GM12878 (cell line): Measurements from ENCODE around the gene ITGA3. TPM values are rescaled to one million over a fixed set of nuclear protein-coding genes. Genes with fewer than 3 reads are reported as not detected.

Source experiments
- ATAC-seq: fragments of 200-7000 bp; cut with Tn5 transposase; 3 replicates; pipeline ENCODE4 v1.9.1; 2020; ENCODE audit warnings: mild to moderate bottlenecking, moderate library complexity
- BruUV-seq: library from RNA; stranded (reverse); fragments of 400-500 nt; replicated peaks from 2 replicates; lab custom pipeline; 2021; lab: Mats Ljungman, UMichigan
- CTCF ChIA-PET: fragments of 300-600 bp; sonication (Branson Sonifier 250); formaldehyde crosslinking; extraction: SDS; loops from one replicate; lab custom pipeline; 2021; ENCODE audit warnings: inconsistent platforms; lab: Yijun Ruan, JAX
- POLR2A ChIA-PET: fragments of 350-600 bp; formaldehyde crosslinking; extraction: SDS; loops from one replicate; lab custom pipeline; 2021; ENCODE audit warnings: inconsistent platforms; lab: Charles Lee
- RAD21 ChIA-PET: fragments of 300-600 bp; sonication (Branson Sonifier 250); formaldehyde crosslinking; loops from one replicate; lab custom pipeline; 2023; ENCODE audit warnings: antibody characterized with exemption; ENCODE audit not compliant: unreplicated experiment; lab: Charles Lee
- SMC1A ChIA-PET: fragments of 300-600 bp; sonication (Branson Sonifier 250); formaldehyde crosslinking; loops from one replicate; lab custom pipeline; 2023; ENCODE audit not compliant: unreplicated experiment, uncharacterized antibody; lab: Charles Lee
- DNase-seq: peaks from one replicate; pipeline ENCODE4 v3.0.0-alpha.2; 2011; ENCODE audit warnings: low read depth, low spot score
- FAIRE-seq: peaks from 3 replicates; lab custom pipeline; 2011; peaks lifted over from hg19 to GRCh38; lab: Jason Lieb, UNC
- H2AFZ ChIP-seq: 2 replicates; pipeline ENCODE4 v1.6.0; 2011; ENCODE audit warnings: low read depth, low read length, control low read depth; ENCODE audit not compliant: control insufficient read depth
- H3K27ac ChIP-seq: 2 replicates; pipeline ENCODE4 v1.5.1; 2011; ENCODE audit warnings: control low read depth; ENCODE audit not compliant: control insufficient read depth, insufficient read depth
- H3K27me3 ChIP-seq, 2 experiments: replicated peaks in 1 of 2; 2 replicates each; pipeline versions ENCODE4 v1.6.0 to v1.6.1; 2011; ENCODE audit warnings: low read length in 1 of 2; ENCODE audit not compliant: control insufficient read depth in 2 of 2, insufficient read depth in 2 of 2
- H3K36me3 ChIP-seq, 2 experiments: 2 replicates each; pipeline ENCODE4 v1.5.1; 2011; ENCODE audit warnings: low read length in 1 of 2; ENCODE audit not compliant: control insufficient read depth in 2 of 2, insufficient read depth in 2 of 2
- H3K4me1 ChIP-seq: 2 replicates; pipeline ENCODE4 v1.6.1; 2011; ENCODE audit warnings: mild to moderate bottlenecking, low read length, moderate library complexity, mixed read lengths; ENCODE audit not compliant: control insufficient read depth, insufficient read depth
- H3K4me2 ChIP-seq: 2 replicates; pipeline ENCODE4 v1.6.0; 2011; ENCODE audit warnings: control low read depth; ENCODE audit not compliant: control insufficient read depth, insufficient read depth
- H3K4me3 ChIP-seq: fragments of 200-600 bp; sonication (generic); 2 replicates; pipeline ENCODE4 v1.5.1; 2016
- H3K79me2 ChIP-seq: 2 replicates; pipeline ENCODE4 v1.6.0; 2011; ENCODE audit warnings: low read length; ENCODE audit not compliant: control insufficient read depth, insufficient read depth
- H3K9ac ChIP-seq: 2 replicates; pipeline ENCODE4 v1.8.0; 2011; ENCODE audit warnings: low read length, control low read depth, mixed read lengths; ENCODE audit not compliant: control insufficient read depth, insufficient read depth
- H3K9me3 ChIP-seq: replicated peaks from 3 replicates; pipeline ENCODE4 v1.5.1; 2011; ENCODE audit warnings: mild to moderate bottlenecking, low read length; ENCODE audit not compliant: control insufficient read depth, insufficient read depth
- H4K20me1 ChIP-seq: 2 replicates; pipeline ENCODE4 v1.6.0; 2011; ENCODE audit not compliant: control insufficient read depth, insufficient read depth
- CHD1 ChIP-seq: IDR thresholded peaks from 2 replicates; pipeline ENCODE4 v1.6.1; 2012; ENCODE audit warnings: low read depth, low read length, improper control_type of control experiment
- ETV6 ChIP-seq, 2 experiments: fragments of 450-650 bp in 1 of 2; IDR thresholded peaks in 1 of 2; conservative IDR thresholded peaks in 1 of 2; 2 replicates each; pipeline ENCODE4 v1.6.1; 2014; ENCODE audit warnings: antibody characterized with exemption in 1 of 2, borderline replicate concordance in 1 of 2, low read depth in 1 of 2, mild to moderate bottlenecking in 1 of 2, moderate library complexity in 1 of 2
- FOS ChIP-seq: IDR thresholded peaks from 3 replicates; pipeline ENCODE4 v1.6.1; 2011; ENCODE audit warnings: borderline replicate concordance; ENCODE audit not compliant: insufficient read length; ENCODE audit errors: extremely low read depth
- FOXM1 ChIP-seq: IDR thresholded peaks from 2 replicates; pipeline ENCODE4 v1.6.1; 2012; ENCODE audit warnings: low read depth, mild to moderate bottlenecking, inconsistent platforms, low read length, moderate library complexity
- GABPA ChIP-seq: IDR thresholded peaks from 2 replicates; pipeline ENCODE4 v1.6.1; 2014; ENCODE audit warnings: antibody characterized with exemption, low read depth, mild to moderate bottlenecking, inconsistent platforms
- IRF3 ChIP-seq: fragments of 450-650 bp; IDR thresholded peaks from 2 replicates; pipeline ENCODE4 v1.6.1; 2014; ENCODE audit warnings: mild to moderate bottlenecking
- TARDBP ChIP-seq: IDR thresholded peaks from 2 replicates; pipeline ENCODE4 v1.6.1; 2016; ENCODE audit warnings: borderline replicate concordance
- ZBTB40 ChIP-seq: fragments of 450-650 bp; IDR thresholded peaks from 2 replicates; pipeline ENCODE4 v1.6.1; 2016; ENCODE audit warnings: mild to moderate bottlenecking, moderate library complexity, borderline replicate concordance
- ZNF207 ChIP-seq: fragments of 450-650 bp; IDR thresholded peaks from 2 replicates; pipeline ENCODE4 v1.6.1; 2014; ENCODE audit warnings: antibody characterized with exemption, mild to moderate bottlenecking, borderline replicate concordance
- WGBS: methylation state at CpG from one replicate; pipeline ENCODE4 v1.1.6; 2016; ENCODE audit warnings: low lambda C conversion rate; ENCODE audit not compliant: insufficient replicate concordance, insufficient coverage; ENCODE audit errors: missing lambda C conversion rate; 5-methylcytosine and 5-hydroxymethylcytosine counted together
- in situ Hi-C: fragments of 300-500 bp; cut with MboI; formaldehyde crosslinking; loops from 9 replicates; pipeline ENCODE4 v1.14.3; 2018; ENCODE audit warnings: mixed read lengths
- intact Hi-C: fragments of 100-400 bp; cut with micrococcal nuclease; formaldehyde crosslinking; loops from one replicate; pipeline ENCODE4 v1.14.2; 2022; ENCODE audit not compliant: unreplicated experiment
- polyA plus RNA-seq, 11 experiments: library from polyadenylated mRNA; depleted of rRNA in 4 of 11; unstranded in 6 of 11; stranded (reverse) in 5 of 11; fragments of >200 nt; fragmentation: Nextera tagmentation in 4 of 11; fragmentation: Illumina TruSeq in 1 of 11; extraction: Ambion mirVana in 4 of 11; extraction: Trizol in 1 of 11; gene quantifications; 1 replicate in 1 of 11; 2 replicates in 10 of 11; pipeline versions ENCODE4 v1.2.1 to v1.2.3, GENCODE V29; 2011 to 2016; ENCODE audit warnings: inconsistent platforms in 2 of 11, missing spikeins in 2 of 11, low read depth in 1 of 11
- total RNA-seq, 4 experiments: library from RNA; depleted of rRNA in 3 of 4; stranded (reverse); fragments of >200 nt in 3 of 4; fragmentation: Illumina TruSeq in 1 of 4; extraction: Trizol in 1 of 4; gene quantifications; 2 replicates each; pipeline versions ENCODE4 v1.2.1 to v1.2.3, GENCODE V29; 2013 to 2021

The ITGA3 gene
- total and polyA plus RNA-seq, 10 of the 15 experiments (the other 5 are each of a cell fraction or from before 2014, with no cell fraction given) = 0.29 to 13.4 (median 6.6) TPM

GRCh38 chr17:50088952-50089825 is 33.3 kb downstream of the ITGA3 start:
- Histone ChIP-seq H3K4me2 (no peak overlapping the region), H3K79me2 (no peaks in the 10 kb centered on the region), H3K4me1 (no peaks in the 10 kb centered on the region), H3K27ac (no peak overlapping the region), H3K9ac (no peak overlapping the region), H2AFZ (no peak overlapping the region), H3K9me3 (no peaks in the 10 kb centered on the region), H4K20me1 (no peaks in the 10 kb centered on the region), H3K27me3 (no peaks in the 10 kb centered on the region), H3K4me3 (no peak overlapping the region), H3K36me3 (no peaks in the 10 kb centered on the region)
- WGBS = 65% methylated on average over 25 of the region's 25 CpGs
- POLR2A ChIA-PET = no interaction called here
- ATAC-seq (no peak), DNase-seq (no peak), FAIRE-seq (no peak)
- in situ Hi-C loops = no loop called here
- SMC1A ChIA-PET = no interaction called here
- CTCF ChIA-PET = interaction anchor here (2.6 to 5.7 kb wide), 2 partner anchors 60 kb away, joined by 64 to 118 read pairs; no protein-coding TSS in a partner anchor
- RAD21 ChIA-PET = interaction anchor here (1.2 kb wide), 1 partner anchor 210 kb away, joined by 3 read pairs; no protein-coding TSS in a partner anchor
- no TSS peak for BruUV-seq
- intact Hi-C loops = loop anchor here (5.0 kb wide), 1 partner anchor 227 kb away; no protein-coding TSS in a partner anchor
- TF ChIP-seq CHD1 = no peak
- no peak for TF ChIP-seq FOXM1
- TF ChIP-seq ZBTB40 = no peak
- no peak for TF ChIP-seq TARDBP
- no peak for TF ChIP-seq ETV6 (conservative IDR thresholded peaks at IDR 0.05 in 1 of 2, IDR thresholded peaks at IDR 0.05 in 1 of 2; ENCODE audit: borderline replicate concordance in 1 of 2, low read depth in 1 of 2)
- no peak for TF ChIP-seq GABPA
- TF ChIP-seq FOS = no peak
- no peak for TF ChIP-seq ZNF207
- no peak for TF ChIP-seq IRF3
